ENCODE results near the gene PPT2. TPM values are rescaled to one million over a fixed set of nuclear protein-coding genes. Genes with fewer than 3 reads are reported as not detected.

Gene PPT2
- total RNA-seq, 3 donors from 2014 or later (not counting 1 experiment from before 2014, with no cell fraction given), result 16.3 to 28.3 (median 19.0) TPM

GRCh38 chr6:32177183-32177787 lies 23.3 kb downstream of the PPT2 start:
- DNase-seq (no peak), ATAC-seq (peak in 1 of 3 donors; percentile 2)

GRCh38 chr6:32177788-32178546 lies 24.0 kb downstream of the PPT2 start, which contains the start of gene RNF5:
Gene RNF5, plus strand, starts transcription at chr6:32178405. Its CDS starts 107 bp downstream, at chr6:32178512.
- intact Hi-C loops (cut with micrococcal nuclease), result loop anchor here (1.0 to 10.0 kb wide), 6 partner anchors 12 to 794 kb away; partner anchors contain the start of genes C6orf47, CSNK2B, FKBPL and GPANK1
- Histone ChIP-seq H3K4me1 (ENCODE audit: control insufficient read depth, insufficient read depth, low read length) (peaks cover 43% of the 10 kb centered on the region), H3K27me3 (ENCODE audit: control insufficient read depth, insufficient read depth, low read length) (no peaks in the 10 kb centered on the region), H3K27ac (ENCODE audit: low read length) (peak within 1 kb of the TSS; percentile 97), H3K9me3 (ENCODE audit: control insufficient read depth, insufficient read depth, low read length) (no peaks in the 10 kb centered on the region), H3K36me3 (ENCODE audit: control insufficient read depth, insufficient read depth, low read length) (peaks cover 25% of the 10 kb centered on the region), H3K4me3 (ENCODE audit: low read length) (peak within 1 kb of the TSS; percentile 75)
- Mint-ChIP-seq H3K27ac (peak within 1 kb of the TSS; percentile 97), H3K27me3 (ENCODE audit: low read depth in 2 of 2) (no peaks in the 10 kb centered on the region), H3K36me3 (no peaks in the 10 kb centered on the region), H3K9me3 (no peaks in the 10 kb centered on the region), H3K4me1 (peaks cover 68 to 86% of the 10 kb centered on the region in 2 donors), H3K4me3 (peak within 1 kb of the TSS; percentile 97)
- WGBS (ENCODE audit: insufficient coverage), result 0% methylated on average over 33 of the region's 33 CpGs
- peak; percentile 81 to 93 (median 83) for ATAC-seq
- DNase-seq, result peak; percentile 78 to 99
- no peak for TF ChIP-seq CTCF (IDR thresholded peaks at IDR 0.05)

More at GRCh38 chr6:32177183-32177787, 23.3 kb downstream of the PPT2 start:
- no peaks in the 10 kb centered on the region for H3K9me3 Mint-ChIP-seq
- peaks cover 39% of the 10 kb centered on the region for H3K4me1 ChIP-seq (ENCODE audit: control insufficient read depth, insufficient read depth, low read length)
- no peaks in the 10 kb centered on the region for H3K9me3 ChIP-seq (ENCODE audit: control insufficient read depth, insufficient read depth, low read length)
- H3K27me3 Mint-ChIP-seq (ENCODE audit: low read depth in 2 of 2), result no peaks in the 10 kb centered on the region
- intact Hi-C loops (cut with micrococcal nuclease), result loop anchor here (1.0 to 10.0 kb wide), 3 partner anchors 47 to 795 kb away; partner anchors contain the start of genes C6orf47, CSNK2B, FKBPL and GPANK1
- H3K4me3 Mint-ChIP-seq, result peak overlapping the region; percentile 97
- no peaks in the 10 kb centered on the region for H3K27me3 ChIP-seq (ENCODE audit: control insufficient read depth, insufficient read depth, low read length)
- H3K36me3 Mint-ChIP-seq, result no peaks in the 10 kb centered on the region
- peak overlapping the region; percentile 75 for H3K4me3 ChIP-seq (ENCODE audit: low read length)
- peak overlapping the region; percentile 97 for H3K27ac ChIP-seq (ENCODE audit: low read length)
- peaks cover 68 to 83% of the 10 kb centered on the region in 2 donors for H3K4me1 Mint-ChIP-seq
- H3K36me3 ChIP-seq (ENCODE audit: control insufficient read depth, insufficient read depth, low read length), result peaks cover 18% of the 10 kb centered on the region
- peak overlapping the region; percentile 97 for H3K27ac Mint-ChIP-seq
- no peak for TF ChIP-seq CTCF (IDR thresholded peaks at IDR 0.05)
- WGBS (ENCODE audit: insufficient coverage), result under 1% methylated on average over 20 of the region's 20 CpGs

GRCh38 chr6:32178547-32179440 lies 24.9 kb downstream of the PPT2 start:
- no peak for ATAC-seq
- no peak for DNase-seq
- no peaks in the 10 kb centered on the region for H3K9me3 Mint-ChIP-seq
- no peak for TF ChIP-seq CTCF (IDR thresholded peaks at IDR 0.05)
- Histone ChIP-seq H3K27me3 (ENCODE audit: control insufficient read depth, insufficient read depth, low read length) (no peaks in the 10 kb centered on the region), H3K27ac (ENCODE audit: low read length) (peak overlapping the region; percentile 97), H3K36me3 (ENCODE audit: control insufficient read depth, insufficient read depth, low read length) (peaks cover 33% of the 10 kb centered on the region), H3K4me1 (ENCODE audit: control insufficient read depth, insufficient read depth, low read length) (peaks cover 43% of the 10 kb centered on the region), H3K9me3 (ENCODE audit: control insufficient read depth, insufficient read depth, low read length) (no peaks in the 10 kb centered on the region), H3K4me3 (ENCODE audit: low read length) (peak overlapping the region; percentile 75)
- intact Hi-C loops (cut with micrococcal nuclease), result loop anchor here (1.0 to 10.0 kb wide), 5 partner anchors 12 to 794 kb away; partner anchors contain the start of genes C6orf47, CSNK2B, GPANK1 and LY6G5B
- no peaks in the 10 kb centered on the region for H3K36me3 Mint-ChIP-seq
- peak overlapping the region; percentile 97 for H3K4me3 Mint-ChIP-seq
- peak overlapping the region; percentile 97 for H3K27ac Mint-ChIP-seq
- WGBS (ENCODE audit: insufficient coverage), result 2% methylated on average over 24 of the region's 24 CpGs
- H3K27me3 Mint-ChIP-seq (ENCODE audit: low read depth in 2 of 2), result no peaks in the 10 kb centered on the region
- H3K4me1 Mint-ChIP-seq, result peaks cover 64 to 77% of the 10 kb centered on the region in 2 donors

Data from natural killer cell (primary cell).